Activated T-cell treated with anti-CD3 and anti-CD28 coated beads, Interleukin-2, amount 50 U/mL, for 4 hours (primary cell): ENCODE results near the gene S100A6. TPM values are rescaled to one million over a fixed set of nuclear protein-coding genes. Genes with fewer than 3 reads are reported as not detected.
A peak's percentile ranks its signal among the peaks of the same experiment; 100 is the strongest.
"Not testable (repeated sequence)": the region's sequence is repeated elsewhere in the genome, so short reads cannot be mapped to it uniquely, and the experiment has no call there.

Source experiments
- ATAC-seq, 2 donors: fragments of 200-7000 bp; cut with Tn5 transposase; one replicate each; pipeline ENCODE4 v1.10.0; 2021
- DNase-seq: peaks from one replicate; pipeline ENCODE4 v3.0.0-alpha.2; 2020
- H3K27me3 Mint-ChIP-seq: one replicate; pipeline ENCODE4 v1.8.0; 2021; ENCODE audit warnings: low read depth, mixed read lengths
- H3K36me3 Mint-ChIP-seq: one replicate; pipeline ENCODE4 v1.8.0; 2022; ENCODE audit warnings: mixed read lengths; ENCODE audit not compliant: insufficient read depth
- H3K4me1 Mint-ChIP-seq: one replicate; pipeline ENCODE4 v1.8.0; 2021; ENCODE audit warnings: low read depth, mixed read lengths
- H3K4me3 Mint-ChIP-seq: one replicate; pipeline ENCODE4 v1.8.0; 2021; ENCODE audit warnings: mild to moderate bottlenecking, moderate library complexity, mixed read lengths
- H3K9me3 Mint-ChIP-seq: one replicate; pipeline ENCODE4 v1.8.0; 2021; ENCODE audit warnings: mixed read lengths
- total RNA-seq, 3 donors: library from RNA; stranded (reverse); gene quantifications; one replicate each; pipeline ENCODE4 v1.2.1, GENCODE V29; 2021

S100A6 gene
- 100 to 1,000 TPM; 133 to 188 (median 134) TPM for total RNA-seq

DNA sequence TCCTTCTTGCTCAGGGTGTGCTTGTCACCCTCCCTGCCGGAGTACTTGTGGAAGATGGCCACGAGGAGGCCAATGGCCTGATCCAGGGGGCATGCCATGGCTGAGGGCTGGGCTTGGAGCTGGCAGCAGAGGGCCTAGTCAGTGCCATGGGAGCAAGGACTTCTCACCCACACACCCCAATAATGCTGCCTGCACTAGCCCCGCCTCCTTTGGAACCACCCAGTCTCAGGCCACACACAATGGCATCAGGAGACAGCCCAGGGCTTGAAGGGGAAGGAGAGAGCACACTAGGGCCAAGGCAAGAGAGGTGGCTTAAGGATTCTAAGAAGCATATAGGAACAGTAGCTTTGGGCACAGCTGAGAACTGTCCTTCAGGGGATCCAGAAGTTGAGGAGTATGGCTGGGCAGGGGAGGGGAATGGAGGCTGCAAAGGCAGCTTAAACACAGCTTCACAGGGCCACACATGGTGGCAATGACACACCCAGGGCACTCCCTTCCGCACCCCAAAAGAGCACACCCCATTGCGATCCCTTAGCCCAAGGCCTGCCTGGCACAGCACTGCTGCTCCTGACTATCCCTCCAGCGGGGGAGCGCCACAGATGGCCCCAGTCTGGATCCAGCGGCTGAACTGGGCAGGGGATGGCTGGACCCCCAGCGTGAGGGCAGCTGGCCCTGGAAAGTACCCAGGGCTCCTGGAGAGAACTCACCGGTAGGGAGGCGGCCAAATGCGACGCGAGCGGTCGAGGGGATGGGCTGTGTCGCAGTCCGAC, at the start of gene S100A6:
Gene S100A6, minus strand, starts transcription at position 750 of the 770 bp plus-strand sequence. Its CDS starts 652 bp downstream, at position 98.
- ATAC-seq (peak; percentile 44 to 57), DNase-seq (no peak)
- Mint-ChIP-seq H3K36me3 (peaks cover 5% of the 10 kb centered on the region), H3K27me3 (no peaks in the 10 kb centered on the region), H3K4me1 (peaks cover 75% of the 10 kb centered on the region), H3K9me3 (no peaks in the 10 kb centered on the region), H3K4me3 (peak within 1 kb of the TSS; percentile 93)

DNA sequence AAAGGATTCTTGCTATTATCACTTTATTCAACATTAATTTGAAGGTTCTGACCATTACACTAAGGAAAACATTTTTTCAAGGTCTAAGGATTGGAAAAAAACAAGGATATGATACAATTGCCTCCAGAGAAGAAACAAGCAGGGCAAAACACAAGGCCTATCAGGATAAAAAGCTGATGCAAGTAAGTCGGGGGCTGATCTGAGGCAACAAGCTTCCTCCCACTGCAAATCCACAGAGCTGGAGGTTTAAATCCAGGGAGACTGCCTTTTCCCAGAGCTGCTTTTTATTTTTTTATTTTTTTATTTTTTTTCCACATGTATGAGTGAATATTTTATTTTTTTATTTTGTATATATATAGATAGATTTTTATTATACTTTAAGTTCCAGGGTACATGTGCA, 49.2 kb upstream of the S100A6 start:
- DNase-seq (no peak), ATAC-seq (no peak)
- H3K27me3 Mint-ChIP-seq = peaks cover 6% of the 10 kb centered on the region
- no peak overlapping the region for H3K4me3 Mint-ChIP-seq
- H3K36me3 Mint-ChIP-seq = no peaks in the 10 kb centered on the region
- no peaks in the 10 kb centered on the region for H3K4me1 Mint-ChIP-seq
- H3K9me3 Mint-ChIP-seq = no peaks in the 10 kb centered on the region

DNA sequence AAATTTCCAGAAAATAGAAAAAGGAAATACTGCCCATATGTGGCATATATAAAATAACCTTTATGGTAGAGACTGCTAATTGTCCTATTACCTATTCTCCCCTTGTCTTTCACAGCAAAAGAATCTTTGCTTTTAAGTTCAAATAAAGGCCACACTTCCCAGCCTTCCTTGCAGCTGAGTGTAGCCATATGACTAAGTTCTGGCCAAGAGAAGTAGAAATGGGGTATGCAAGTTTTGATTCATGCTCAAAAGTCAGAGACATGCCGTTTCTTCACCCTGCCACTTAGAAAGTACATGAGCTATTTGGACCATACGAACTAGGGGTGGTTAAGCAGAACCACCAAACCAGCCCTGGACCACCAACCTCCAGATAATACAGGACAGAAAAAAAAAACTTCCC, 48.2 kb upstream of the S100A6 start:
- H3K36me3 Mint-ChIP-seq = no peaks in the 10 kb centered on the region
- ATAC-seq = no peak

DNA sequence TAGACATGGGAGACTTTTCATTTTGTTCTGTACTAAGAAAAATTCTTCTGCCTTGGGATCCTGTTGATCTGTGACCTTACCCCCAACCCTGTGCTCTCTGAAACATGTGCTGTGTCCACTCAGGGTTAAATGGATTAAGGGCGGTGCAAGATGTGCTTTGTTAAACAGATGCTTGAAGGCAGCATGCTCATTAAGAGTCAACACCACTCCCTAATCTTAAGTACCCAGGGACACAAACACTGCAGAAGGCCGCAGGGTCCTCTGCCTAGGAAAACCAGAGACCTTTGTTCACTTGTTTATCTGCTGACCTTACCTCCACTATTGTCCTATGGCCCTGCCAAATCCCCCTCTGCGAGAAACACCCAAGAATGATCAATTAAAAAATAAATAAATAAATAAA, 47.7 kb upstream of the S100A6 start:
- H3K4me1 Mint-ChIP-seq, H3K9me3 Mint-ChIP-seq, ATAC-seq, H3K4me3 Mint-ChIP-seq, DNase-seq, H3K36me3 Mint-ChIP-seq: not testable (repeated sequence)
- H3K27me3 Mint-ChIP-seq = peaks cover 13% of the 10 kb centered on the region

More for the DNA sequence above, 48.2 kb upstream of the S100A6 start:
- Mint-ChIP-seq H3K4me3 (no peak overlapping the region), H3K27me3 (peaks cover 11% of the 10 kb centered on the region), H3K4me1 (no peaks in the 10 kb centered on the region), H3K9me3 (no peaks in the 10 kb centered on the region)
- DNase-seq = no peak

DNA sequence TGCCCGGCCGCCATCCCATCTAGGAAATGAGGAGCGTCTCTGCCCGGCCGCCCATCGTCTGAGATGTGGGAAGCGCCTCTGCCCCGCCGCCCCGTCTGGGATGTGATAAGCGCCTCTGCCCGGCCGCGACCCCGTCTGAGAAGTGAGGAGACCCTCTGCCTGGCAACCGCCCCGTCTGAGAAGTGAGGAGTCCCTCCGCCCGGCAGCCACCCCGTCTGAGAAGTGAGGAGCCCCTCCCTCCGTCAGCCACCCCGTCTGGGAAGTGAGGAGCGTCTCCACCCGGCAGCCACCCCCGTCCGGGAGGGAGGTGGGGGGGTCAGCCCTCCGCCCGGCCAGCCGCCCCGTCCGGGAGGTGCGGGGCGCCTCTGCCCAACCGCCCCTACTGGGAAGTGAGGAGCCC, 47.0 kb upstream of the S100A6 start:
- ATAC-seq, H3K9me3 Mint-ChIP-seq, H3K4me1 Mint-ChIP-seq, H3K36me3 Mint-ChIP-seq, H3K4me3 Mint-ChIP-seq, DNase-seq: not testable (repeated sequence)
- H3K27me3 Mint-ChIP-seq = peaks cover 20% of the 10 kb centered on the region

DNA sequence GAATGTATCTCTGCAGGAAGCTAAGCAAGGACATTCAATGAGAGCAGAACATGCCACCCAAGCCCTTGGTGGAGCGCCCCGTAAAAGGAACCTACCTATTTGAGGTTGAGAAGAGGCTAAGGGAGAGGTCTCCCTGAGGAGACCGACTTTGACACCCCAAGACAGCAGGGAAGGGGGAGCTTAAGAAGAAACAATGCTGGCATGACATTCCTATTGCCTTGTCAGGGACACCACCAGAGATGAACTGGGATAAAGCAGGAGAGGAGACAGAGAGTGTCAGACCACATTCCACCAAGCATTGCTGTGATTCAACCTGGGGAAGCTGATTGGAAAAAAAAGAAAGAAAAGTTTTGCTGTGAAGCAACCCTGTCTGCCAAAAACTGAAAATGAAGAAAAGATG, 43.1 kb upstream of the S100A6 start:
- no peak for ATAC-seq
- no peak overlapping the region for H3K4me3 Mint-ChIP-seq
- DNase-seq = no peak
- peaks cover 25% of the 10 kb centered on the region for H3K27me3 Mint-ChIP-seq
- H3K36me3 Mint-ChIP-seq = no peaks in the 10 kb centered on the region
- no peaks in the 10 kb centered on the region for H3K4me1 Mint-ChIP-seq
- H3K9me3 Mint-ChIP-seq = no peaks in the 10 kb centered on the region

DNA sequence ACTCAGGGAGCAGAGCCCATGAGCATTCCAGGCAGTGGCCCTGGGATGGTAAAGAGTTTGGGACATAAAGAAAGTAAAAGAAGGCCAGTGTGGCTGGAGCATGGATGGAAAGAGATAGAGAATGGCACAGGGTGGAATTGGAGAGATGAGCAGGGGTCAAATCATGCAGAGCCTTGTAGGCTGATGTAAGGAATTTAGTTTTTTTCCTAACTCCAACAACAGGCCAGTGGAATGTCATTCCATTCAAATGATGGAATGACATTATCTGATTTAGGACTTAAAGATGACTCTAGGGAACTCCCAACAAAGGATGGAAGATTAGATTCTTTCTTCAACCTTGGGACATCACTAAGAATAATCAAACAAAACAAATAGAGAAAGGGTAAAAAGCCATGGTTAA, 42.7 kb upstream of the S100A6 start:
- no peaks in the 10 kb centered on the region for H3K36me3 Mint-ChIP-seq
- ATAC-seq (no peak), DNase-seq (no peak)
- peaks cover 25% of the 10 kb centered on the region for H3K27me3 Mint-ChIP-seq
- H3K9me3 Mint-ChIP-seq = no peaks in the 10 kb centered on the region
- H3K4me1 Mint-ChIP-seq = no peaks in the 10 kb centered on the region
- H3K4me3 Mint-ChIP-seq = no peak overlapping the region

DNA sequence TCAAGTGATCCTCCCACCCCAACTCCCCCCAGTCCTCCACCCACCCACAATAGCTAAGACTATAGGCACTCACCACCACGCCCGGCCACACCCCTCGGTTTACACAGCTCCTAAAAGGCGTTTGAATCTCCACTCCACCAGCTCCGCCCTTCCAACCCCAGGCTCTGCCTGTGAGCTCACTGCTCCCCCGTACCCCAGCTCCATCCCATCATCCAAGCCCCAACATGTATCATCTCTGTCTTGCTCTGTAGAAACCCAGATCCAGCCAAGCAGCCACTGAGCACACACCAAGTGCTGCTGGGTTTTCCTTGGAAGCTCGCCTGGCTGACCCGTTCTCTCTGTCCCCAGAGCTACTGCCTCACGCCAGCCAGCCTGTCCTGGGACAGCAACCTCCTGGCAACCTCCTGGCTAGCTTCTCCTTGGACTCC, 41.8 kb upstream of the S100A6 start:
- Mint-ChIP-seq H3K27me3 (peaks cover 25% of the 10 kb centered on the region), H3K4me1 (peaks cover 7% of the 10 kb centered on the region), H3K36me3 (no peaks in the 10 kb centered on the region), H3K4me3 (no peak overlapping the region), H3K9me3 (no peaks in the 10 kb centered on the region)
- ATAC-seq (no peak), DNase-seq (no peak)

DNA sequence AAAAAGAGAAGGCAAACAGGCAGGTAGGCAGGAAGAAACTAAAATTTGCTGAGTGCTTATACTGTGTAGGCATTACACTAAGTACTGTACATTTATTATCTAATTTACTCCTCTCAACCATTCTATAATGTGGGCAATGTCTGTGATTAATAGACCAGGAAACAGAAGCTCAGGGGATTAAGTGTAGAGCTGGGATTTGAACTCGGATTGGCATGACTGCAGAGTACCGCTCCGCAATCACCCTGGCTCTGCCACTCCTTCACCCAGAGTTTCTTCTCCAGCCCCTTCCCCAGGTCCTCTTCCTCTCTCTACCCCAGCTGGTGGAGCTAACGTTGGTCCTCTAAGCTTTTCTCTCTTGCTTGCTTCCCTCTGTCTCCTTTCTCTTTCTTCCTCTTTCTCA, 41.3 kb upstream of the S100A6 start:
- H3K27me3 Mint-ChIP-seq = peaks cover 25% of the 10 kb centered on the region
- H3K4me3 Mint-ChIP-seq = no peak overlapping the region
- no peaks in the 10 kb centered on the region for H3K36me3 Mint-ChIP-seq
- DNase-seq (no peak), ATAC-seq (no peak)
- no peaks in the 10 kb centered on the region for H3K9me3 Mint-ChIP-seq
- peaks cover 11% of the 10 kb centered on the region for H3K4me1 Mint-ChIP-seq

DNA sequence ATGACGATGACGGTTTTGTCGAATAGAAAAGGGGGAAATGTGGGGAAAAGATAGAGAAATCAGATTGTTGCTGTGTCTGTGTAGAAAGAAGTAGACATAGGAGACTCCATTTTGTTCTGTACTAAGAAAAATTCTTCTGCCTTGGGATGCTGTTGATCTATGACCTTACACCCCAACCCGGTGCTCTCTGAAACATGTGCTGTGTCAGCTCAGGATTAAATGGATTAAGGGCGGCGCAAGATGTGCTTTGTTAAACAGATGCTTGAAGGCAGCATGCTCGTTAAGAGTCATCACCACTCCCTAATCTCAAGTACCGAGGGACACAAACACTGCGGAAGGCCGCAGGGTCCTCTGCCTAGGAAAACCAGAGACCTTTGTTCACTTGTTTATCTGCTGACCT, 39.7 kb upstream of the S100A6 start:
- not testable (repeated sequence) for H3K9me3 Mint-ChIP-seq, ATAC-seq, H3K36me3 Mint-ChIP-seq, DNase-seq, H3K4me3 Mint-ChIP-seq
- H3K4me1 Mint-ChIP-seq = peaks cover 18% of the 10 kb centered on the region
- H3K27me3 Mint-ChIP-seq = peaks cover 25% of the 10 kb centered on the region

DNA sequence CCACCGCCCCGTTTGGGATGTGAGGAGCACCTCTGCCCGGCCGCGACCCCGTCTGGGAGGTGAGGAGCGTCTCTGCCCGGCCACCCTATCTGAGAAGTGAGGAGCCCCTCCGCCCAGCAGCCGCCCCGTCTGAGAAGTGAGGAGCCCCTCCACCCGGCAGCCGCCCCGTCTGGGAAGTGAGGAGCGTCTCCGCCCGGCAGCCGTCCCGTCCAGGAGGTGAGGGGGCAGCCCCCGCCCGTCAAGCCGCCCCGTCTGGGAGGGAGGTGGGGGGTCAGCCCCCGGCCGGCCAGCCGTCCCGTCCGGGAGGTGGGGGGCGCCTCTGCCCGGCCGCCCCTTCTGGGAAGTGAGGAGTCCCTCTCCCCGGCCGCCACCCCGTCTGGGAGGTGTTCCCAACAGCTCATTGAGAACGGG, 39.3 kb upstream of the S100A6 start:
- not testable (repeated sequence) for H3K4me3 Mint-ChIP-seq, H3K36me3 Mint-ChIP-seq, H3K9me3 Mint-ChIP-seq, DNase-seq, ATAC-seq
- H3K27me3 Mint-ChIP-seq = peaks cover 25% of the 10 kb centered on the region
- H3K4me1 Mint-ChIP-seq = peaks cover 18% of the 10 kb centered on the region

DNA sequence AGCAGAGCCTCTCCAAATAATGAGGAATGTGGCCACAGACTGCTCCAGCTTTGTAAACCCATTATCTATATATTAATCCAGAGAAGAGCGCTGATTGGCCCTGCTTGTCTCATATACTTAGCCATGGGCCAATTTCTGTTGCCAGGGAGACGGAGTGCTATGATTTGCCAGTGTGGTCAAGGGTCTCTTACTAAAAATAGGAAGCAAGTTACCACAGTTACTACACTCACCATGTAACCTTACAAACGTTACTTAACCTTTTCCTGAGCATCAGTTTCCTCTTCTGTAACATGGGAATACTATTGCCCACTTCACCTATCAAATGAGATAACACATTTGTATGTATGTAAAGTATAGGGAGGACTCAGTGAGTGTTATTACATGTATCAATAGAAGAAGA, 37.6 kb upstream of the S100A6 start:
- Mint-ChIP-seq H3K4me3 (peak overlapping the region; percentile 21), H3K27me3 (peaks cover 16% of the 10 kb centered on the region), H3K9me3 (no peaks in the 10 kb centered on the region), H3K4me1 (peaks cover 27% of the 10 kb centered on the region), H3K36me3 (no peaks in the 10 kb centered on the region)
- ATAC-seq (no peak), DNase-seq (no peak)

DNA sequence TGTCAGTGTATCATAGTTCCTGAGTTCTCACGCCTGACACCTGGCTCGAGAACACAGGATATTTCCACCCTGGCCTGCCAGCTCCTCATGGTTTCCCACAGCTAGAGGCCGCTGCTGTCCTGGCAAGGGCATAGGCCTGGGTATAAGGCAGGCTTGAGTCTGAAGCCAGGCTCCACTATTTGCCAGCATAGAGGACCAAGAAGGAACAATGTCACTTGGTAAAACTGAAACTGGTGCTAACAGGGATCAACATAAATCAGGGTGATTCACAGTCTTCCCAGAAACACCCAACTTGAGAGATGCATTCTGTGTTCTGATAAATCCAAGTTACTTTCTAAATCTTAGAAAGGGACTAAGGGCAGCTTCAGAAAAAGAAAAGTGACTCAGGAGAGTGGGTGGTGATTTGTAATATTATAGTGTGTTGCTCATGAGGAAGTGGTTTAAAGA, 36.8 kb upstream of the S100A6 start:
- Mint-ChIP-seq H3K36me3 (no peaks in the 10 kb centered on the region), H3K4me3 (no peak overlapping the region), H3K27me3 (peaks cover 9% of the 10 kb centered on the region), H3K4me1 (peaks cover 35% of the 10 kb centered on the region), H3K9me3 (no peaks in the 10 kb centered on the region)
- ATAC-seq (peak; percentile 81 to 89), DNase-seq (no peak)

DNA sequence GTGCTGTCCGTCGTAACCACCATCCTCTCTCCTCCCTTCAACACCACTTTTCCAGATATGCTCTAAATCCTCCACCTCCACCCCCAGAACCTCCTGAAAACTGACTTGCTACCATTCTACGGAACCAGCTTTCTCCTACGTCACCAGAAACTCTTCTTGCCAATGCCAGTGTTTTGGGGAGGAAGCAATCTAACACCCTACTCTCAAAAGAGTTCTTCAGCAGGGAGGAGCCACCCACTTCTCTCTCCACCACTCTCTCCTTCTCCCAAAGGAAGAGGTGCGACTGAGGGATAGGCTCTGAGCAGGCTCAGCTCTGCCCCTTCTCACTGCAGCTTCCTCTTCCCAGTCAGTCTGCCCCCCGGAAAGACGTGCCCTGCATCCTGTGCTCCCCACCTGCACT, 35.9 kb upstream of the S100A6 start:
- ATAC-seq = no peak
- H3K9me3 Mint-ChIP-seq = no peaks in the 10 kb centered on the region
- no peaks in the 10 kb centered on the region for H3K36me3 Mint-ChIP-seq
- peaks cover 3% of the 10 kb centered on the region for H3K27me3 Mint-ChIP-seq
- DNase-seq = no peak
- peaks cover 42% of the 10 kb centered on the region for H3K4me1 Mint-ChIP-seq
- H3K4me3 Mint-ChIP-seq = no peak overlapping the region

DNA sequence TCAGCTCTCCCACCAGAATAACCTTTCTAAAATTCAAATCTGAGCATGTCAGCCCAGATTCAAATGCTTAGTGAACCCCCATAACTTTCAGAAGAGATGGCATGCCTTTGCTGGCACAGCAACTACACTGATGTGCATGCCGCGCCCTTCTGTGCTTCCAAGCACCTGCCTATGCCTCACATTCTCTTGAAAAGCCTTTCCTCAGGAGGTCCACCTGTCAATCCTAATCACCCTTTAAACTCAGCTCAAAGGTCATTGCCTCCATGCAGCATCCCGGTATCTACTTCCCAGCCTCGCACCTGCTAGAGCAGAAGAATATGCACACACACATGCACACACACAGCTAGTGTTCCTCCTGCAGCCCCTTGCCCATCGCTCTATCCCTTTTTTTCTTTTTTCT, 35.1 kb upstream of the S100A6 start:
- DNase-seq = no peak
- H3K4me1 Mint-ChIP-seq = peaks cover 48% of the 10 kb centered on the region
- no peaks in the 10 kb centered on the region for H3K36me3 Mint-ChIP-seq

More for the DNA sequence above, 35.1 kb upstream of the S100A6 start:
- ATAC-seq = no peak
- H3K4me3 Mint-ChIP-seq = no peak overlapping the region
- no peaks in the 10 kb centered on the region for H3K9me3 Mint-ChIP-seq
- H3K27me3 Mint-ChIP-seq = no peaks in the 10 kb centered on the region
